Bronchial epithelial cell (primary cell): ENCODE data around the gene CACNA1E. TPM values are rescaled to one million over a fixed set of nuclear protein-coding genes. Genes with fewer than 3 reads are reported as not detected.

Experiments used
- DNase-seq: peaks from one replicate; pipeline ENCODE4 v3.0.0-alpha.2; 2010; ENCODE audit warnings: low read depth
- FAIRE-seq: peaks from 2 replicates; lab custom pipeline; 2011; peaks lifted over from hg19 to GRCh38; lab: Jason Lieb, UNC
- H3K27me3 ChIP-seq: 2 replicates; pipeline ENCODE4 v1.5.1; 2011; ENCODE audit warnings: low read length; ENCODE audit not compliant: control insufficient read depth, insufficient read depth
- H3K36me3 ChIP-seq: 2 replicates; pipeline ENCODE4 v1.5.1; 2011; ENCODE audit warnings: low read length; ENCODE audit not compliant: control insufficient read depth, insufficient read depth
- H3K4me3 ChIP-seq: 2 replicates; pipeline ENCODE4 v1.5.1; 2011; ENCODE audit warnings: mild to moderate bottlenecking, low read depth, low read length, control low read depth
- total RNA-seq: library from RNA; depleted of rRNA; stranded (reverse); fragments of >200 nt; gene quantifications from 2 replicates; pipeline ENCODE4 v1.2.1, GENCODE V29; 2014
- TF ChIP-seq, protein P1 (sequence below): IDR thresholded peaks from 2 replicates; pipeline ENCODE4 v1.5.1; 2011; ENCODE audit warnings: mild to moderate bottlenecking, moderate library complexity, low read length, control low read depth, inconsistent platforms; ENCODE audit not compliant: insufficient read depth, severe bottlenecking

The CACNA1E gene
- total RNA-seq, 1 donor from 2014 or later, result not detected

- no peak for FAIRE-seq
- peak; percentile 58 for DNase-seq
- TF ChIP-seq, protein P1, sequence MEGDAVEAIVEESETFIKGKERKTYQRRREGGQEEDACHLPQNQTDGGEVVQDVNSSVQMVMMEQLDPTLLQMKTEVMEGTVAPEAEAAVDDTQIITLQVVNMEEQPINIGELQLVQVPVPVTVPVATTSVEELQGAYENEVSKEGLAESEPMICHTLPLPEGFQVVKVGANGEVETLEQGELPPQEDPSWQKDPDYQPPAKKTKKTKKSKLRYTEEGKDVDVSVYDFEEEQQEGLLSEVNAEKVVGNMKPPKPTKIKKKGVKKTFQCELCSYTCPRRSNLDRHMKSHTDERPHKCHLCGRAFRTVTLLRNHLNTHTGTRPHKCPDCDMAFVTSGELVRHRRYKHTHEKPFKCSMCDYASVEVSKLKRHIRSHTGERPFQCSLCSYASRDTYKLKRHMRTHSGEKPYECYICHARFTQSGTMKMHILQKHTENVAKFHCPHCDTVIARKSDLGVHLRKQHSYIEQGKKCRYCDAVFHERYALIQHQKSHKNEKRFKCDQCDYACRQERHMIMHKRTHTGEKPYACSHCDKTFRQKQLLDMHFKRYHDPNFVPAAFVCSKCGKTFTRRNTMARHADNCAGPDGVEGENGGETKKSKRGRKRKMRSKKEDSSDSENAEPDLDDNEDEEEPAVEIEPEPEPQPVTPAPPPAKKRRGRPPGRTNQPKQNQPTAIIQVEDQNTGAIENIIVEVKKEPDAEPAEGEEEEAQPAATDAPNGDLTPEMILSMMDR, result no peak
Observed at GRCh38 chr1:181499825-181500224, 16.5 kb downstream of the CACNA1E start.

DNA sequence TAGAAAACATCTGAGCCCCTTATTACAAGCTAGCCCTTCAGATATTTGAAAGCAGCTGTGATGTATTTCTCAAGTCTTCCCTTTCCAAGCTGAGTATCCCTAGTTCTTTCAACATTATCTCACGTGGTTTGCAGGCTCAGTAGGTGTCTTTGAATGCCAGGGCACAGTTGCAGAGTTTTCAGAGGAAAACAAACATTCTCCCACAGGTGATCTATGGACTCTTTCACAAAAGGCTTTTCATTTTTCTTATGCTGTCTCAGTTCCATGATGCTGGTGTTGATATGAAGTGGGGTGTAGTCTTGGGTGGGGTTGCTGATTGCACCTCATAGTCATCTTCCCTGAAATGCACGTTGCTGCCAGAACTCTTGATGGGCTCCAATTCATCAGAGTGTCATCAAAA lies 17.3 kb downstream of the CACNA1E start:
- Histone ChIP-seq H3K36me3 (no peaks in the 10 kb centered on the region), H3K4me3 (no peak overlapping the region), H3K27me3 (no peaks in the 10 kb centered on the region)
- no peak for FAIRE-seq
- TF ChIP-seq, protein P1, result no peak
- DNase-seq, result no peak

More at GRCh38 chr1:181499825-181500224, 16.5 kb downstream of the CACNA1E start:
- Histone ChIP-seq H3K36me3 (no peaks in the 10 kb centered on the region), H3K4me3 (no peak overlapping the region), H3K27me3 (no peaks in the 10 kb centered on the region)

DNA sequence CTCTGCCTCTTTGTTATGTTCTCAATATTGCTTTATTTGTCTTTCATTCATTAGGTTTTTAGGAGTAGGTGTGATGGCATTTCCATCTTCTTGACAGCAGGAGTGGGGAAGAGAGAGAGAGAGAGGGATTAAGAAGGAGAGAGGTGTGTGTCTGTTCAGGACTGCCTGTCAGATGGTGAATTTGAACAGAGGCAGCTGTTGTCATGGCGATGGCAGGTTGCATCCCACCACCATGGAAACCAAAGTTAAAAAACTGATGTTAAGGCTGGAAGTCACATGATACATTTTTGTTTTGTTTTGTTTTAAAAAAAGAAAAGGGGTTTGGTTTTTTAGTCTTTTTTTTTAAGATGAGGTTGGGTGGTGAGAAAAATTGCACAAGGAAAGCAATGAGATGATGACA lies 18.3 kb downstream of the CACNA1E start:
- H3K27me3 ChIP-seq, result no peaks in the 10 kb centered on the region
- H3K4me3 ChIP-seq, result no peak overlapping the region
- H3K36me3 ChIP-seq, result no peaks in the 10 kb centered on the region
- TF ChIP-seq, protein P1, result no peak
- FAIRE-seq, result no peak
- no peak for DNase-seq

DNA sequence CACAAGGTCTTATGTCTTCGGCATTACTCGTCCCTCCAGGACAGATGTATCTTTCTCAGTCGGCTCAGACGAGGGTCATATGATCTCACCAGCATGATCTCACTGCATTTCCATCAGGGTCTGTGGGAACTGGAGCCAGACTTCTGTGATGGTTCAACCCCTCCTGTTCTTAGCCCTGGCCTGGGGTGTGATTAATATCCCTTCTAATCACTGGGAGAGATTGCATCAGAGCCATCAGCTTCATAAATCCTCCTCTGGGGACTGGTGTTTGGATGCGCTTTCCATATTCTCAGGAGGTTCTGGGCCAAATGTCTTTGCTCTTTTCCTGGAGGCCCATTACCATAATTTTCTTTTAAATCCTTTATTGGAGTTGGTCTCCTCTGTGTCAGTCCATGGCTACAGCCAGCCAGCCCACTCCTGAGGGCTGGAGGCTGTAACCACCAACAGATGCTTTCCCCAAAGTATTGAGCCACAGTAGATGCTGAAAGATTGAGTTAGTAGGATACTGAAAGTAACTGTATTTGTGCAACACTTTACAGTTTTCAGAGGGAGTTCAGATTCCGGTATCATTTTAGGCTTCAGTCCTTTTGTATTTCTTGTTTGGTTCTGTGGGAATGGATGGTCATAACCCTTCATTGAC lies 20.0 kb downstream of the CACNA1E start:
- no peaks in the 10 kb centered on the region for H3K36me3 ChIP-seq
- H3K27me3 ChIP-seq, result no peaks in the 10 kb centered on the region
- FAIRE-seq, result peak; percentile 32
- TF ChIP-seq, protein P1, result no peak
- H3K4me3 ChIP-seq, result no peak overlapping the region
- peak; percentile 43 for DNase-seq

- no peak for DNase-seq
- Histone ChIP-seq H3K27me3 (no peaks in the 10 kb centered on the region), H3K36me3 (no peaks in the 10 kb centered on the region), H3K4me3 (no peak overlapping the region)
- TF ChIP-seq, protein P1, result no peak
- no peak for FAIRE-seq
Observed at GRCh38 chr1:181504399-181504842, 21.1 kb downstream of the CACNA1E start.
